C4-2B (cell line): Measurements from ENCODE around the gene VPS13D.
A peak's percentile ranks its signal among the peaks of the same experiment; 100 is the strongest.

Experiments used
- H3K27ac ChIP-seq: fragments of 450-650 bp; 2 replicates; pipeline ENCODE4 v1.5.1; 2017
- ZFX ChIP-seq: fragments of 450-650 bp; IDR thresholded peaks from 2 replicates; pipeline ENCODE4 v1.6.1; 2017
- TF ChIP-seq, protein P1 (sequence below): fragments of 450-650 bp; conservative IDR thresholded peaks from 2 replicates; pipeline ENCODE4 v1.5.1; 2017; ENCODE audit warnings: mild to moderate bottlenecking

VPS13D gene

DNA sequence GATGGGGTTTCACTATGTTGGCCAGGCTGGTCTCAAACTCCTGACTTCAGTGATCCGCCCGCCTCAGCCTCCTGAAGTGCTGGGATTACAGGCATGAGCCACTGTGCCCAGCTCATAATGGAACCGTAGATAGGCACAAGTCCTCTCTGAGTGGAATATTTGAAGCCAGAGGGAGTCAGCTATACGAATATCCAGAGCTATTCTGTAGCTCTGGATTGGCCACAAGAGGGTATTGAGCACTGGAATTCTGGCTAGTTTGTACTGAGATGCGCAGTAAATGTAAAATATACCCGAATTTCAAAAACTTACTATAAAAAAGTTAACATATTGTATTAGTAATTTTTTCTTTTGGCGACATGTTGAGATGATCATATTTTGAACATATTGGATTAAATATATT is 851 bp upstream of the VPS13D start:
- TF ChIP-seq ZFX, result no peak
- TF ChIP-seq, protein P1, sequence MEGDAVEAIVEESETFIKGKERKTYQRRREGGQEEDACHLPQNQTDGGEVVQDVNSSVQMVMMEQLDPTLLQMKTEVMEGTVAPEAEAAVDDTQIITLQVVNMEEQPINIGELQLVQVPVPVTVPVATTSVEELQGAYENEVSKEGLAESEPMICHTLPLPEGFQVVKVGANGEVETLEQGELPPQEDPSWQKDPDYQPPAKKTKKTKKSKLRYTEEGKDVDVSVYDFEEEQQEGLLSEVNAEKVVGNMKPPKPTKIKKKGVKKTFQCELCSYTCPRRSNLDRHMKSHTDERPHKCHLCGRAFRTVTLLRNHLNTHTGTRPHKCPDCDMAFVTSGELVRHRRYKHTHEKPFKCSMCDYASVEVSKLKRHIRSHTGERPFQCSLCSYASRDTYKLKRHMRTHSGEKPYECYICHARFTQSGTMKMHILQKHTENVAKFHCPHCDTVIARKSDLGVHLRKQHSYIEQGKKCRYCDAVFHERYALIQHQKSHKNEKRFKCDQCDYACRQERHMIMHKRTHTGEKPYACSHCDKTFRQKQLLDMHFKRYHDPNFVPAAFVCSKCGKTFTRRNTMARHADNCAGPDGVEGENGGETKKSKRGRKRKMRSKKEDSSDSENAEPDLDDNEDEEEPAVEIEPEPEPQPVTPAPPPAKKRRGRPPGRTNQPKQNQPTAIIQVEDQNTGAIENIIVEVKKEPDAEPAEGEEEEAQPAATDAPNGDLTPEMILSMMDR, result no peak
- no peak overlapping the region for H3K27ac ChIP-seq

DNA sequence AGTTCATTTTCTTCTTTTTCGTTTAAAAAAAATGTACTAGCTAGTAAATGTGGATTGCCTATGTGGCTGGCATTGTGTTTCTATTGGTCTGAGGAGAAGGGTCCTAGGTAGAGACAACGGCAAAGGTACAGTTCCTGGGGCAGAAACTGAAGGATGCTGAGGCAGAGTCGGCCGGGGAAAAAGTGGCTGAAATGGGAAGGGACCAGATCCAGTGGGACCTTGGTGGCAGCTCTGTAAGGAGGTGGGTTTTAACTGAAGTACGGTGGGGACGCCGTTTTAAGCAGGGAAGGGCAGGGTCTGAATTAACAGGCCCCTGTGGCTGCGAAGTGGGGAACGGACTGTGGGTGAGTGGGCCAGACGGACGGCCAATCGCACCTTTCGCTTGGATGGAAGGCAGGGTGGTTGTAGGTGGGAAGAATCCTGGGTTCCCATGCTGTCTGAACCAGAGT is 420 bp upstream of the VPS13D start:
- peak overlapping the region; percentile 98; the same call in 1 of the 2 replicates for H3K27ac ChIP-seq
- TF ChIP-seq ZFX, result no peak

DNA sequence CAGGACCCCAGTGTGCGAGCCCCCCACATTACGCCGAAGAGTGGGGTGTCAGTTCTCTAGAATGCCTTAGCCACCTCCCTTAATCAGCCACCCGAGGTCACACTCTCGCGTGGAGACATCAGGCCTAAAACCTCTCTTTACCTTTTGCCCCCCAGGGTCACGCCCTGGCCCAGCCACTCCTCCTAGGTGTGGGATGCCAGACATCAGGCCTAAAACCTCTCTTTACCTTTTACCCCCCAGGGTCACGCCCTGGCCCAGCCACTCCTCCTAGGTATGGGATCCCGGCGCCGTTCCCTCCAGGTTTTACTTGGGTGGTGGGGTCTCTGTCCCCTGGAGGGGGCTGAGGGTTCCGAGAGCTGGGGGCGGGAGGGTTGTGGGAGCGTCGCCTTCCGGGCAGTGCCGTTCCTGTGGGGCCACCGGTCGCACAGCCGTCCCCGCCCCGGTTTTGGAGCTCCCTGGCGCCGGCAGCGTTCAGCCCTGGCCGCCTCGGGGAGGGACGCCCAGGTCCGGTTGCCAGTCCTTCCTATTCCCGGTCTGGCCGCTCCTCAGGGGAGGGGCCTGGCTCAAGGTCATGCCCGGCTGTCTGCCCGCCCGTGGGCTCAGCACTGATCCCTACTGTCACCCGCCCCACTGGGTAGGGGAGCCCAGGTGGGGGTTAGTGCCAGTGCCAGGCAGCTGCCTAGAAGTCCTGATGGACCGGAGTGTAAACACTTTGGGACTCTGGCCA is 882 bp downstream of the VPS13D start:
- no peak for TF ChIP-seq ZFX
- TF ChIP-seq, protein P1, result no peak
- H3K27ac ChIP-seq, result peak overlapping the region; percentile 98

DNA sequence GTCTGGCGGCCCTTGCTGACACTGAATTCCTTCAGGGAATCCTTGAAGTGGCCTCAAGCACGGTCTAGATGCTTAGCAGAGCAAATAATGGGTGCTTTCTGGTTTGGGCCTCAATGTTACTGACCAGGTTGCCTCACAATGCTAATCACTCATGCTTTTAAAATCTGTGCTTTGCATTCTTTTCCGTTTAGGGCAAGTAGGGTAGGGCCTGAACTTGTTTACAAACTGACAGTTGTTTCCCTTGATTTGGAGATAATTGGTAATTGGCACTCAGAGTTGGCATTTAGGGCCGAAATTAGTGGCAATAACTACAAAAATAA is 1.4 kb downstream of the VPS13D start:
- peak overlapping the region; percentile 98 for H3K27ac ChIP-seq
- TF ChIP-seq, protein P1, result no peak
- TF ChIP-seq ZFX, result no peak

DNA sequence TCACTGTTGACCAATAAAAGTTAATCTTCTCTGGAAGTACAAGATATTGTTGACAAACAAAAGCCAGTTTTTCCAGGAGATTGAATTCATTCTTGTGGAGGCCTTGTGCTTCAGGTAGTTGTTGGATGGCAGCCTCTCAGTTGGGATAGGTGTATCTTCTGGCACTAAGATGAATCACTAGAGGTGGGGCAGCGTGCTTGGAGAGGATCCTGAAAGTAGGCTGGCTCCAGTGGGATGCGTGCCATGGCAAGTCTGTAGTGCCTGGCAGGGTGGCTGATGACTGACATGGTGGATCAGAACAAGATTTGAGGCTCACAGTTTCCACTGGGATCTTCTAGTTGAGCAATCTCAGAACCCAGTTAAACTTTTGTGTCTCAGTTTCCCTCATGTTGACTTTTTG is 2.4 kb downstream of the VPS13D start:
- H3K27ac ChIP-seq, result peak overlapping the region; percentile 98; the same call in 1 of the 2 replicates
- TF ChIP-seq ZFX, result no peak
- TF ChIP-seq, protein P1, result no peak

DNA sequence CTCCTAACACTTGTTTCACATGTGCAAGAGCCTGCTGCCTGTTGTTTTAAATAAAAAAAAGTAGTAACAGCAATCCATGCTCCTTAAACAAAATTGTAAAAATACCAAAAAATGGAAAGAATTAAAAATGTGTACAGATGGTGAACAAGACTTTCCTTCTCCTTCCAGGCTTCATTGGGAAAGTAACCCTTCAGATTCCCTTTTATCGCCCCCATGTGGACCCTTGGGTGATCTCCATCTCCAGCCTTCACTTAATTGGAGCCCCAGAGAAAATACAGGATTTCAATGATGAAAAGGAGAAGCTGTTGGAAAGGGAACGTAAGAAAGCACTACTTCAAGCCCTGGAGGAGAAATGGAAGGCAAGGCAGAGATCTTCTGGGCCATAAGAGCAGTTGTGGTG is 14.2 kb downstream of the VPS13D start:
- H3K27ac ChIP-seq, result peak overlapping the region; percentile 9; the same call in 1 of the 2 replicates
- TF ChIP-seq, protein P1, result no peak; the same call in 1 of the 2 replicates
- no peak for TF ChIP-seq ZFX

DNA sequence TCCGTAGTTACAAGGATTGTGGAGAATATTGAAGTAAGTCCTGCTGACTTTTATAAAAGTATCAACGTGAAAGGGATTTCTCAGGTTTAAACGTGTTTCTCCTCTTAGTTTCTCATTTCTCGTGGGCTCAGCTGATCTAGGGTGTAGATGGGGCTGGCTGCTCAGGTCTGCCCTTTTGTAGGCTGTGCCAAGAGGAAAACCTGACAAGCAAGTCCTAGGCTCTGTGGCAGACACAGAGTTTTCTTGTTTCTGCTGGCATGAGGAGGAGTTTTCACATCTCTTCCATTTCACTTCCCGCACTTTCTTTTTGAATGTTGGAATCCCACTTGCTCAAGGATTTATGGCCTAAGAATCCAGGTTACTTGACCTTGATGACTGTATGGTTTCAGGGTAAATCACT is 14.8 kb downstream of the VPS13D start:
- H3K27ac ChIP-seq, result peak overlapping the region; percentile 9; the same call in 1 of the 2 replicates
- TF ChIP-seq, protein P1, result 0 out of 2 replicates have a peak, but pooled peaks have one; percentile 0
- TF ChIP-seq ZFX, result no peak

DNA sequence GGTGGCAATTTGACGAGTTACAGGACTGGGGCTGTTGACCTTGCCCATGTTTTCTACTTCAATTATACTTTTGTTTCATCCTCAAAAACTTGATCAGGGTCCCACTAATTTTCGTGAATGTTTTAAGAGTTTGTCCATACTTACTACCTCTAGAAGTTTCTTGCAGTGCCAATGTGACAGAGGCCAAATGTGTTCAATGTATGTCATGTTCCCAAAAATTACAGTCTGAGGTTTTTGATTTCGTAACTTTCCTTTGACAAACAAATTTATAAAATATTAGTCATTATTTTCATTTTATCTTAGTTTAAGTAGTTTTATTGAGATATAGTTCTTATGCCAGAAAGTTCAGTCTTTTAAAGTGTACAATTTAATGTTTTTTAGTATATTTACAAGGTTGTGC is 15.3 kb downstream of the VPS13D start:
- peak overlapping the region; percentile 9; the same call in 1 of the 2 replicates for H3K27ac ChIP-seq
- TF ChIP-seq ZFX, result no peak
- TF ChIP-seq, protein P1, result no peak
